Suprapubic skin (tissue), 4 donors: ENCODE data around the gene ZNF575.

Experiments
- EP300 ChIP-seq: sonication (generic); formaldehyde crosslinking; IDR thresholded peaks from one replicate; pipeline ENCODE4 v1.6.1; 2017; ENCODE audit warnings: antibody characterized with exemption
- POLR2A ChIP-seq, 2 donors: fragments of 450-650 bp; IDR thresholded peaks; one replicate each; pipeline ENCODE4 v1.6.1; 2017; ENCODE audit warnings: antibody characterized with exemption in 2 of 2, mild to moderate bottlenecking in 2 of 2, moderate library complexity in 2 of 2
- POLR2AphosphoS5 ChIP-seq, 3 donors: sonication (generic); formaldehyde crosslinking; IDR thresholded peaks; one replicate each; pipeline ENCODE4 v1.6.1; 2017; ENCODE audit warnings: antibody characterized with exemption in 3 of 3
- TF ChIP-seq, protein P1 (sequence below), 2 donors: fragments of 200-600 bp in 1 of 2; fragments of 450-650 bp in 1 of 2; sonication (generic) in 1 of 2; IDR thresholded peaks; one replicate each; pipeline ENCODE4 v1.5.1; 2016 to 2019; ENCODE audit warnings: antibody characterized with exemption in 2 of 2, mild to moderate bottlenecking in 1 of 2, moderate library complexity in 1 of 2

- TF ChIP-seq, protein P1, sequence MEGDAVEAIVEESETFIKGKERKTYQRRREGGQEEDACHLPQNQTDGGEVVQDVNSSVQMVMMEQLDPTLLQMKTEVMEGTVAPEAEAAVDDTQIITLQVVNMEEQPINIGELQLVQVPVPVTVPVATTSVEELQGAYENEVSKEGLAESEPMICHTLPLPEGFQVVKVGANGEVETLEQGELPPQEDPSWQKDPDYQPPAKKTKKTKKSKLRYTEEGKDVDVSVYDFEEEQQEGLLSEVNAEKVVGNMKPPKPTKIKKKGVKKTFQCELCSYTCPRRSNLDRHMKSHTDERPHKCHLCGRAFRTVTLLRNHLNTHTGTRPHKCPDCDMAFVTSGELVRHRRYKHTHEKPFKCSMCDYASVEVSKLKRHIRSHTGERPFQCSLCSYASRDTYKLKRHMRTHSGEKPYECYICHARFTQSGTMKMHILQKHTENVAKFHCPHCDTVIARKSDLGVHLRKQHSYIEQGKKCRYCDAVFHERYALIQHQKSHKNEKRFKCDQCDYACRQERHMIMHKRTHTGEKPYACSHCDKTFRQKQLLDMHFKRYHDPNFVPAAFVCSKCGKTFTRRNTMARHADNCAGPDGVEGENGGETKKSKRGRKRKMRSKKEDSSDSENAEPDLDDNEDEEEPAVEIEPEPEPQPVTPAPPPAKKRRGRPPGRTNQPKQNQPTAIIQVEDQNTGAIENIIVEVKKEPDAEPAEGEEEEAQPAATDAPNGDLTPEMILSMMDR (IDR thresholded peaks at IDR 0.05), result no peak
- TF ChIP-seq POLR2AphosphoS5 (IDR thresholded peaks at IDR 0.05), result no peak
- TF ChIP-seq EP300, result no peak
- no peak for TF ChIP-seq POLR2A (IDR thresholded peaks at IDR 0.05)
These were observed 6.9 kb upstream of the ZNF575 start for GRCh38 chr19:43525836-43526771.
